HEK293 (cell line): ENCODE results near the gene KRIT1.
A peak's percentile ranks its signal among the peaks of the same experiment; 100 is the strongest.
"Not testable (repeated sequence)": the region's sequence is repeated elsewhere in the genome, so short reads cannot be mapped to it uniquely, and the experiment has no call there.

Experiments used
- CTCF ChIA-PET: fragments of 350-600 bp; formaldehyde crosslinking; extraction: SDS; loops from one replicate; lab custom pipeline; 2021; ENCODE audit warnings: antibody characterized with exemption; lab: Yijun Ruan, JAX
- POLR2A ChIA-PET: fragments of 300-600 bp; formaldehyde crosslinking; extraction: SDS; loops from one replicate; lab custom pipeline; 2020; ENCODE audit warnings: antibody characterized with exemption, inconsistent platforms; lab: Yijun Ruan, JAX
- H3K27ac ChIP-seq: fragments of 200-500 bp; sonication (Bioruptor generic); 2 replicates; pipeline ENCODE4 v1.5.1; 2014; ENCODE audit warnings: low read depth, low read length, control low read depth, inconsistent platforms; ENCODE audit errors: extremely low read depth
- H3K36me3 ChIP-seq, 2 experiments: fragments of 200-500 bp in 1 of 2; sonication (Bioruptor generic) in 1 of 2; 1 replicate in 1 of 2; 2 replicates in 1 of 2; pipeline ENCODE4 v1.5.1; 2014 to 2017; ENCODE audit warnings: inconsistent platforms in 2 of 2, low read length in 2 of 2; ENCODE audit not compliant: control insufficient read depth in 2 of 2, insufficient read depth in 1 of 2
- H3K4me1 ChIP-seq: fragments of 200-500 bp; sonication (Bioruptor generic); 2 replicates; pipeline ENCODE4 v1.5.1; 2014; ENCODE audit warnings: mild to moderate bottlenecking, low read length, inconsistent platforms; ENCODE audit not compliant: control insufficient read depth, insufficient read depth
- H3K4me3 ChIP-seq: 2 replicates; pipeline ENCODE4 v1.5.1; 2011; ENCODE audit warnings: low read depth, mild to moderate bottlenecking, control low read depth, low read length, moderate library complexity
- H3K9me3 ChIP-seq: fragments of 200-500 bp; sonication (Bioruptor generic); 2 replicates; pipeline ENCODE4 v1.5.1; 2014; ENCODE audit warnings: low read depth, low read length, inconsistent platforms; ENCODE audit not compliant: control insufficient read depth, insufficient read depth
- MEIS1 ChIP-seq: sonication (generic); formaldehyde crosslinking; IDR thresholded peaks from 2 replicates; pipeline ENCODE4 v1.8.1; 2022; ENCODE audit warnings: missing genetic modification reagents, mild to moderate bottlenecking, borderline replicate concordance
- PRDM1 ChIP-seq: fragments of 450-650 bp; formaldehyde crosslinking; IDR thresholded peaks from 2 replicates; pipeline ENCODE4; 2016; ENCODE audit warnings: missing biosample characterization, missing genetic modification characterization
- SP7 ChIP-seq: fragments of 450-650 bp; formaldehyde crosslinking; IDR thresholded peaks from 2 replicates; pipeline ENCODE4 v1.5.1; 2016; ENCODE audit warnings: missing biosample characterization, missing genetic modification characterization
- ZNF585B ChIP-seq: fragments of 450-650 bp; formaldehyde crosslinking; IDR thresholded peaks from 2 replicates; pipeline ENCODE4 v1.5.1; 2016; ENCODE audit warnings: missing biosample characterization, missing genetic modification characterization
- TF ChIP-seq, protein P1 (sequence below): fragments of 450-650 bp; formaldehyde crosslinking; IDR thresholded peaks from 2 replicates; pipeline ENCODE4 v1.5.1; 2016; ENCODE audit warnings: missing biosample characterization, missing genetic modification characterization
- TF ChIP-seq, protein P2 (sequence below): fragments of 450-650 bp; formaldehyde crosslinking; IDR thresholded peaks from 2 replicates; pipeline ENCODE4 v1.5.1; 2017; ENCODE audit warnings: missing biosample characterization, missing genetic modification characterization
- TF ChIP-seq, protein P3 (sequence below): fragments of 450-650 bp; formaldehyde crosslinking; IDR thresholded peaks from 2 replicates; pipeline ENCODE4 v1.5.1; 2016; ENCODE audit warnings: missing biosample characterization, missing genetic modification characterization
- TF ChIP-seq, protein P4 (sequence below): fragments of 450-650 bp; formaldehyde crosslinking; IDR thresholded peaks from 2 replicates; pipeline ENCODE4 v1.5.1; 2016; ENCODE audit warnings: missing biosample characterization, missing genetic modification characterization

The KRIT1 gene

DNA sequence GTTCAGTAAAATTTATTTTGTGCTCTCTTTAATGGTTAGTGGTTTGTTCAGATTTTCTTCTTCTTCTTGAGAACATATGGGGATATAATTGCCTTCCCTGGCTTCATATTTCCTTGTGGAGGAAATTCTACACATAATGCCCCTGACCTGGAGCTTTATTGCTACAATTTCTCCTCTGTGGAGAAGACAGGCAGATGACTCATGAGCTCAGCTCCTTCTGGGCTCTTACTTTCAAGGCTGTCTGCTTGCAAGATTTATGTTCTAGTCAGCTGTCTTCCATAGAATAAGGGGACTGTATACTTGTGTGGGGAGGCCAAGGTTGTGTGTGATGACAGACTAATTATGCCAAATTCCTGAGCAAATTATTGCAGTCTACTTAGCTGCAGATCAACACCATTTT, 68.4 kb downstream of the KRIT1 start:
- POLR2A ChIA-PET = no interaction called here
- Histone ChIP-seq H3K27ac (no peak overlapping the region), H3K9me3 (no peaks in the 10 kb centered on the region), H3K4me3 (no peak overlapping the region), H3K36me3 (no peaks in the 10 kb centered on the region), H3K4me1 (0 out of 2 replicates have a peak, but pooled peaks cover 2% of the 10 kb centered on the region)
- CTCF ChIA-PET = interaction anchor here (0.6 to 1.2 kb wide), 7 partner anchors 13 to 430 kb away, joined by 3 read pairs; partner anchors contain the start of genes ANKIB1 and KRIT1
- TF ChIP-seq ZNF585B (no peak), PRDM1 (tag by site-specific recombination) (peak; percentile 43; the same call in 1 of the 2 replicates), MEIS1 (peak; percentile 54; the same call in 1 of the 2 replicates), SP7 (tag by site-specific recombination) (peak; percentile 32; the same call in 1 of the 2 replicates)
- TF ChIP-seq, protein P1, sequence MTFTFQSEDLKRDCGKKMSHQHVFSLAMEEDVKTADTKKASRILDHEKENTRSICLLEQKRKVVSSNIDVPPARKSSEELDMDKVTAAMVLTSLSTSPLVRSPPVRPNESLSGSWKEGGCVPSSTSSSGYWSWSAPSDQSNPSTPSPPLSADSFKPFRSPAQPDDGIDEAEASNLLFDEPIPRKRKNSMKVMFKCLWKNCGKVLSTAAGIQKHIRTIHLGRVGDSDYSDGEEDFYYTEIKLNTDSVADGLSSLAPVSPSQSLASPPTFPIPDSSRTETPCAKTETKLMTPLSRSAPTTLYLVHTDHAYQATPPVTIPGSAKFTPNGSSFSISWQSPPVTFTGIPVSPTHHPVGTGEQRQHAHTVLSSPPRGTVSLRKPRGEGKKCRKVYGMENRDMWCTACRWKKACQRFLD (tag by site-specific recombination) = no peak
- TF ChIP-seq, protein P2, sequence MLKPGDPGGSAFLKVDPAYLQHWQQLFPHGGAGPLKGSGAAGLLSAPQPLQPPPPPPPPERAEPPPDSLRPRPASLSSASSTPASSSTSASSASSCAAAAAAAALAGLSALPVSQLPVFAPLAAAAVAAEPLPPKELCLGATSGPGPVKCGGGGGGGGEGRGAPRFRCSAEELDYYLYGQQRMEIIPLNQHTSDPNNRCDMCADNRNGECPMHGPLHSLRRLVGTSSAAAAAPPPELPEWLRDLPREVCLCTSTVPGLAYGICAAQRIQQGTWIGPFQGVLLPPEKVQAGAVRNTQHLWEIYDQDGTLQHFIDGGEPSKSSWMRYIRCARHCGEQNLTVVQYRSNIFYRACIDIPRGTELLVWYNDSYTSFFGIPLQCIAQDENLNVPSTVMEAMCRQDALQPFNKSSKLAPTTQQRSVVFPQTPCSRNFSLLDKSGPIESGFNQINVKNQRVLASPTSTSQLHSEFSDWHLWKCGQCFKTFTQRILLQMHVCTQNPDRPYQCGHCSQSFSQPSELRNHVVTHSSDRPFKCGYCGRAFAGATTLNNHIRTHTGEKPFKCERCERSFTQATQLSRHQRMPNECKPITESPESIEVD = peak; percentile 81

DNA sequence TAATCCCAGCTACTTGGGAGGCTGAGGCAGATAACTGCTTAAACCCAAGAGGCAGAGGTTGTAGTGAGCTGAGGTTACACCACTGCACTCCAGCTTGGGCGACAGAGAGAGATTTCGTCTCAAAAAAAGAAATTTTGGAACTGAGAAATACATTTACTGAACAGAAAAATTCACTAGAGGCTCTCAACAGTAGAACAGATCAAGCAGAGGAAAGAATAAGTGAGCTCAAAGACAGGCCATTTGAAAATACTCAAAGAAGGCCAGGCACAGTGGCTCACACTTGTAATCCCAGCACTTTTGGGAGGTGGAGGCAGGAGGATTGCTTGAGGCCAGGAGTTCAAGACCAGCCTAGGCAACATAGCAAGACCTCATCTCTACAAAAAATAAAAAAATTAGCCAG, 76.2 kb downstream of the KRIT1 start:
- H3K4me1 ChIP-seq, H3K9me3 ChIP-seq, H3K4me3 ChIP-seq, H3K27ac ChIP-seq, H3K36me3 ChIP-seq, CTCF ChIA-PET, POLR2A ChIA-PET: not testable (repeated sequence)

DNA sequence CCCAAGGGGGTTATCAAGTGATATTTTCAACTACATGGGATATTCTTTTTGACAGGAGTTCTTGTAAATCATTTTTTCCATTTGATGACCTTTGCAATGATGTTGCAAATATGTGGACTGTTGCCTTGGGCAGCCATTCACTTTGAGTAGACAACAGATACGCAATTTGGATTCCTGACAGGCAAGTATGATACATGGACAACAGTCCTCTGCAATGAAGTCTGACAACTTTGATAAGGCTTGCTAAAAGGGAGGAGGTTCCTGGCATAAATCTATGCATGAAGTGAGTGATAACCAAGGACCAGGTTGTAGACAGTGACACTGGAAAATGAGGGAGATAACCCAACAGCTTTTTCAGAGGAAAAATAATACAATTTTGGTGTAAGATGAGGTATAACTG, 84.4 kb downstream of the KRIT1 start:
- Histone ChIP-seq H3K4me1 (no peaks in the 10 kb centered on the region), H3K9me3 (no peaks in the 10 kb centered on the region), H3K36me3 (no peaks in the 10 kb centered on the region), H3K27ac (no peak overlapping the region), H3K4me3 (no peak overlapping the region)
- ChIA-PET CTCF (interaction anchor here (0.7 kb wide), 1 partner anchor 28 kb away, joined by 3 read pairs; no protein-coding TSS in a partner anchor), POLR2A (no interaction called here)
- TF ChIP-seq, protein P3, sequence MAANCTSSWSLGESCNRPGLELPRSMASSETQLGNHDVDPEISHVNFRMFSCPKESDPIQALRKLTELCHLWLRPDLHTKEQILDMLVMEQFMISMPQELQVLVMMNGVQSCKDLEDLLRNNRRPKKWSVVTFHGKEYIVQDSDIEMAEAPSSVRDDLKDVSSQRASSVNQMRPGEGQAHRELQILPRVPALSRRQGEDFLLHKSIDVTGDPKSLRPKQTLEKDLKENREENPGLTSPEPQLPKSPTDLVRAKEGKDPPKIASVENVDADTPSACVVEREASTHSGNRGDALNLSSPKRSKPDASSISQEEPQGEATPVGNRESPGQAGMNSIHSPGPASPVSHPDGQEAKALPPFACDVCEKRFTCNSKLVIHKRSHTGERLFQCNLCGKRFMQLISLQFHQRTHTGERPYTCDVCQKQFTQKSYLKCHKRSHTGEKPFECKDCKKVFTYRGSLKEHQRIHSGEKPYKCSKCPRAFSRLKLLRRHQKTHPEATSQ = no peak
- TF ChIP-seq, protein P4, sequence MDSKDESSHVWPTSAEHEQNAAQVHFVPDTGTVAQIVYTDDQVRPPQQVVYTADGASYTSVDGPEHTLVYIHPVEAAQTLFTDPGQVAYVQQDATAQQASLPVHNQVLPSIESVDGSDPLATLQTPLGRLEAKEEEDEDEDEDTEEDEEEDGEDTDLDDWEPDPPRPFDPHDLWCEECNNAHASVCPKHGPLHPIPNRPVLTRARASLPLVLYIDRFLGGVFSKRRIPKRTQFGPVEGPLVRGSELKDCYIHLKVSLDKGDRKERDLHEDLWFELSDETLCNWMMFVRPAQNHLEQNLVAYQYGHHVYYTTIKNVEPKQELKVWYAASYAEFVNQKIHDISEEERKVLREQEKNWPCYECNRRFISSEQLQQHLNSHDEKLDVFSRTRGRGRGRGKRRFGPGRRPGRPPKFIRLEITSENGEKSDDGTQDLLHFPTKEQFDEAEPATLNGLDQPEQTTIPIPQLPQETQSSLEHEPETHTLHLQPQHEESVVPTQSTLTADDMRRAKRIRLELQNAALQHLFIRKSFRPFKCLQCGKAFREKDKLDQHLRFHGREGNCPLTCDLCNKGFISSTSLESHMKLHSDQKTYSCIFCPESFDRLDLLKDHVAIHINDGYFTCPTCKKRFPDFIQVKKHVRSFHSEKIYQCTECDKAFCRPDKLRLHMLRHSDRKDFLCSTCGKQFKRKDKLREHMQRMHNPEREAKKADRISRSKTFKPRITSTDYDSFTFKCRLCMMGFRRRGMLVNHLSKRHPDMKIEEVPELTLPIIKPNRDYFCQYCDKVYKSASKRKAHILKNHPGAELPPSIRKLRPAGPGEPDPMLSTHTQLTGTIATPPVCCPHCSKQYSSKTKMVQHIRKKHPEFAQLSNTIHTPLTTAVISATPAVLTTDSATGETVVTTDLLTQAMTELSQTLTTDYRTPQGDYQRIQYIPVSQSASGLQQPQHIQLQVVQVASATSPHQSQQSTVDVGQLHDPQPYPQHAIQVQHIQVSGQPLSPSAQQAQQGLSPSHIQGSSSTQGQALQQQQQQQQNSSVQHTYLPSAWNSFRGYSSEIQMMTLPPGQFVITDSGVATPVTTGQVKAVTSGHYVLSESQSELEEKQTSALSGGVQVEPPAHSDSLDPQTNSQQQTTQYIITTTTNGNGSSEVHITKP (tag by site-specific recombination) = no peak
